GM21390 (cell line): Measurements from ENCODE around the gene FAR2.
"Not testable (repeated sequence)": the region's sequence is repeated elsewhere in the genome, so short reads cannot be mapped to it uniquely, and the experiment has no call there.

Source experiments
- ATAC-seq: cut with Tn5 transposase; IDR thresholded peaks from one replicate; pipeline ENCODE4 v1.9.1; 2021; ENCODE audit not compliant: unreplicated experiment

Gene FAR2

GRCh38 chr12:29152223-29152868, 3.3 kb downstream of the FAR2 start:
- peak; percentile 82 for ATAC-seq

GRCh38 chr12:29152981-29153630, 4.0 kb downstream of the FAR2 start:
- no peak for ATAC-seq

GRCh38 chr12:29155079-29155478, 6.0 kb downstream of the FAR2 start:
- ATAC-seq: peak; percentile 50

DNA sequence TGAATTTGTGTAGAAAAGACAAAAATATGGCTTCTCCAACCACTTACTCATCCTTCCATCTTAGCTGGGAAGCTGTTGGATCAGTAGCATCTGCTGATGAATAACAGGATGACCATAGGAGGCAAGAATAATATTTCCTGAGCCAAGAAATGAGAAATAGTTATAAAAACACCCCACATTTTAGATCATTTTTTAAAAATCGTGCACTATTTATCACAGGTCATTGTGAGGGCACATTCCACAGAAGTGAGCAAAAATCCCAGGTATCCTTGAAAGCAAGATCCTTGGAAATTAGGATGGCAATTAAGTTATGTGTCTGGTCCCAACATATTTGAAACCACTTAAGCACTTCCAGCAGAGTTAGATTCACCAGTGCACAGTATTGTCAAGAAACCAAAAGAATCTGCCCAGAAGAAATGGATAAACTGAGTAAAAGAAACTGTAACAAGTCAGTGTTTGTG, 8.4 kb downstream of the FAR2 start:
- no peak for ATAC-seq

GRCh38 chr12:29158115-29158763, 9.2 kb downstream of the FAR2 start:
- ATAC-seq: no peak

GRCh38 chr12:29159661-29160060, 10.6 kb downstream of the FAR2 start:
- no peak for ATAC-seq

- ATAC-seq: no peak
Measured at GRCh38 chr12:29160230-29160629, 11.2 kb downstream of the FAR2 start.

DNA sequence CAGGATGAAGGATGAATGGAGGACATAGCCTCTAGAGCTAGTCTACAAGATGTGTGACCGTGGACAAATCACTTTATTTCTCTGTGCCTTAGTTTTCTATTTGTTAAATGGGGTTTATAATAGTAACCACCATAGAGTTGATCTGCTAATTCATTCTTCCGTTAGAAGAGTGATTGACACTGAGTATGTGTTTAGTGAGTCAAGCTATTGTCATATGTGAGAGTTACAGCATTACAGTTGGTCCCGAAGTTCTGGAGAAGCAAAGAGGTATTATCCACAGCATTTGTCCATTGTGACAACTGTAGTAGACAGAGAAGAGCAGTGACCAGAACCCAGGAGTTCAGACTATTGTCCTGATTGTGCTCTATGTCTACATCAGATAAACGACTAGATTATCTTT, 14.1 kb downstream of the FAR2 start:
- ATAC-seq: no peak

- peak; percentile 100 for ATAC-seq
Measured at GRCh38 chr12:29164477-29165393, 15.7 kb downstream of the FAR2 start.

GRCh38 chr12:29167445-29167844, 18.4 kb downstream of the FAR2 start:
- ATAC-seq: no peak

DNA sequence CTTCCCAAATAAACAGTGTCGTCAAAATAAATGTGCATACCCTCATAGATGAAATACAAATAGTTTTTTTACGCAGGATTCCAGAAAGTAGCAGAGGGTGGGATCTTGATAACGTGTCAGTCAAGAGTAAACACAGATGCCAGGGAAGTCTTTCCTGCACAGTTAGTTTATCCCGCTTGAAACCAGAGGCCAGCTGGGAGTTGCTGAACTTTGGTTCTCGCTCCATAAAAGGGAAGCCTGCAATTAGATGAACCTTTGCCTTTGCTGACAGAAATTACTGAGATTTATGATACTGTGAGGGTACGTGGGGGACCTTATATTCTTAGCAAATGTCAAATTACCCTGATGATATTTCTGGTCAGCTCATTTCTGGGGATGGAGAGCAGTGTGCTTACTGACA, 18.9 kb downstream of the FAR2 start:
- ATAC-seq: no peak

DNA sequence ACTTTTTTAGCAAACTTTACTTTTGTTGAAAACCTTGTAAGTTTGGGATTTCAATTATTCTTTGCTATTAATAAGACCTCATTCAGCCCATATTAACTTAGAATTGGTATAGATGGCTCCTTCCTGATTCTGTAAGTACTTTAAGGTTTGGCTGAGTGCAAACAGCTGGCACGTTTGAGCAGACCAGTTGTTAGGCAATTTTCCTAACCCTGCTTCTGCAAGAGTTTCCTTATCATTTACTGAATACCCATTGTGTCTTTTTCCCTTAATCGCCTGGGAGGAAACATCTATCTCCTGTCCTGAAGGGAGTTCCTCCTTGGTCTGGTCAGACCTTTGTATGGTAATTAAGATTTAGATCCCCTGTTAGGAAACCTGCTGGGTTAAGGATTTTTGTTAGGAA, 20.9 kb downstream of the FAR2 start:
- not testable (repeated sequence) for ATAC-seq

DNA sequence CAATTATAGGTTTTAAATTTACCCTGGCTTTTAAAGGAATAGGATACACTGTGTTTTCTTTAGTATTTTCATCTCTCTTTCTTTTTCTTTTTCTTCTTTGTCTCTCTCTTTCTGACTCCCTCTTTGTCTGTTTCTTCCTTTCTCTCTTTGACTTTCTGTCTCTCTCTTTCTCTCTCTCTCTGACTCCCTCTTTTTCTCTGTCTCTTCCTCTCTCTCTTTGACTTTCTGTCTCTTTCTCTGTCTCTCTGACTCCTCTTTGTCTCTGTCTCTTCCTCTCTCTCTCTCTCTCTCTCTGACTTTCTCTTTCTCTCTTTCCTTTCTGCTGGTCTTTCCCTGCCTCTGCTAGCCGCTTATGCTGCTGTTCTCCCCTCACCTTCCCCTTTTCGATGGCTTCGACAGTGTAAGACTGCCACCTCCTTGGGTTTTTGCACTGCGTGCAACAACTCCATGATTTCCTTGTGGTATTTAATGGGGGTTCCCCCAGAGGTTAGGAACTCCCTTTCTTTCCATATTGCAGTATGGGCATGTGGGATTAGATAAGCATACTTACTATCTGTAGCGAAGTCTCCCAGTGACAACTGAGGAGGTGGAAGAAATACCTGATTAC, 21.5 kb downstream of the FAR2 start:
- not testable (repeated sequence) for ATAC-seq

- no peak for ATAC-seq
Measured at GRCh38 chr12:29171421-29172258, 22.6 kb downstream of the FAR2 start.

GRCh38 chr12:29176941-29177340, 27.9 kb downstream of the FAR2 start:
- no peak for ATAC-seq

DNA sequence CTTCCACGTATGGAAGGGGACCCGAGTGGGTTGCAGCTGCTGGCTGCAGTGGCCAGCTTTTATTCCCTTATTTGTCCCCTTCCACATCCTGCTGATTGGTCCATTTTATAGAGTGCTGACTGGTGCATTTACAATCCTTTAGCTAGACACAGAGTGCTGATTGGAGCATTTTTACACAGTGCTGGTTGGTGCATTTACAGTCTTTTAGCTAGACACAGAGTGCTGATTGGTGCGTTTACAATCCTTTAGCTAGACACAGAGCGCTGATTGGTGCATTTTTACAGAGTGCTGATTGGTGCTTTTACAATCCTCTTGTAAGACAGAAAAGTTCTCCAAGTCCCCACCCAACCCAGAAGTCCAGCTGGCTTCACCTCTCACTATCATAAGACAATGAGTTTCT, 33.2 kb downstream of the FAR2 start:
- not testable (repeated sequence) for ATAC-seq

DNA sequence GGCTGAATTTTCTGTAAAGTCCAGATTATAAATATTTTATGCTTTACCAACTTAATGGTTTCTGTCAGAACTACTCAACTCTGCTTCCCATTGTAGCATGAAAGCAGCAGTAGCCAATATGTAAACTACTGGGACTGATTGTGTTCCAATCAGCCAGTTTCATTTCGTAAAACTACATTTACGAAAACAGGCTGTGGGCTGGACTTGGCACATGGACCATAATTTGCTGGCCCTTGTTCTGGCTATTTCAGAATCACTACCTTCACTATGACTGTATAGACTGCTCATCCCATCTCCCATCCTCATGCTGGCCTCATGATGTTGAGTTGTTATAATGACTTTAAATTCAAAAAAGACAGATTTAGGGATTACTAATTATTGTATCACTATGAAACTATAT, 38.7 kb downstream of the FAR2 start:
- no peak for ATAC-seq

- ATAC-seq: no peak
Measured at GRCh38 chr12:29191267-29191850, 42.3 kb downstream of the FAR2 start.

DNA sequence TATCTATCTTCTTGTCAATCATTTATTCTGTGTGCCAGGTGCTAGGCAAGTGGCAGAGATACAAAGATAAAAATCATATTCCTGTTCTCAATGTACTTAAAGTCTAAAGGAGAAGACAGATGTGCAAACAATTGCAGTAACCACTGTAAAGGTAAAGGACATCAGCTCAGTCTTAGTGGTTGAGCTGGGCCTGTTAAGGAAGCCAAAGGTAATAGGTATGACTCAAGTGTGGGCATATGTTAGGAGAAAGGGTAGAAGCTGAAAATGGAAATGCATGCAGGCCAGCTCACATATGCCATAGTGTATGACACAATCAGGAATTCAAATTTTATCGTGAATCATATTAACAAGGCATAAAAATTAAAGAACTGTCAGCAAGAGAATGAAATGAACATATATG, 49.8 kb downstream of the FAR2 start:
- no peak for ATAC-seq

DNA sequence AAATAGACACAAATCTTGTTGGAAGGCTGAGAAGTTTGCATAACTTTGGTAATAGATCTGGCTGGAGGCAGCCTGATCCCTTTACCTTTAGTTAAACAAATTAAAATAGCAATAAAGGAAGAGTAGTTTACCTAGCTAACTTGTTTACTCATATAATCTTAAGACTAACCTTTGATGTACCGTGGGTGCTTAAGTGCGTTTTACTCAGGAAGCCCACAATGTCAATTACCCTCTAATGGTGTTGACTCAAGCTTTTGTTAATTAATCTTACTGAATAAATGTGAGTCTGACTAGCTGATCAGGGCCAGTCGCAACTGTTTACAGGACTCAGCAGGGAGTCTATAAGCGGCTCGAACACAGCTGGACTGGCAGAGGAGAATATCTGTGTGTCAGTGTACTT, 51.5 kb downstream of the FAR2 start:
- no peak for ATAC-seq
